Mammary epithelial cell (primary cell): ENCODE measurements around the gene PTPRO.

Source experiments
- EZH2 ChIP-seq: IDR thresholded peaks from 2 replicates; pipeline ENCODE4 v1.6.1; 2012; ENCODE audit warnings: low read length, inconsistent platforms, borderline replicate concordance
- TF ChIP-seq, protein P1 (sequence below), 2 donors: IDR thresholded peaks in 1 of 2; conservative IDR thresholded peaks in 1 of 2; 2 replicates each; pipeline ENCODE4 v1.5.1; 2011 to 2012; ENCODE audit warnings: inconsistent platforms in 2 of 2, low read length in 2 of 2, mild to moderate bottlenecking in 2 of 2, control low read depth in 1 of 2, low read depth in 1 of 2; ENCODE audit not compliant: insufficient read depth in 1 of 2; ENCODE audit errors: extremely low read depth in 1 of 2

DNA sequence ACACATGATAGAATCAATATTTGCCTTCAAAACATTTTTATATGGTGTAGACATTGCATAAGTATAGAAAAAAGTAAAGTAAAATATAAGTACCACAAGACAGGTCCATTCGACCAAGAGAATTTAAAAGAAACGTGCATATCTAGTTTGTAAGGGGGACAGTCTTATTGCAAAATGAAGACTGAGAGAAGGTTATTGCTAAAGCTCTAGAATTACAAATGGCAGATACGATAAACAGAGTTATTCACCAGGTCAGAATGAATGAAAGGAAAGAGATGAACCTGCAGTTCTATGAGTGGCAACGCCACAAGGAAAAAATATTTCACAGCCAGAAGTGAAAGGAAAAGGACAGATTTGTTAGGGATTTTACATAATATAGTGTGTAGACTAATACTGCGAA, 224.8 kb downstream of the PTPRO start:
- TF ChIP-seq, protein P1, sequence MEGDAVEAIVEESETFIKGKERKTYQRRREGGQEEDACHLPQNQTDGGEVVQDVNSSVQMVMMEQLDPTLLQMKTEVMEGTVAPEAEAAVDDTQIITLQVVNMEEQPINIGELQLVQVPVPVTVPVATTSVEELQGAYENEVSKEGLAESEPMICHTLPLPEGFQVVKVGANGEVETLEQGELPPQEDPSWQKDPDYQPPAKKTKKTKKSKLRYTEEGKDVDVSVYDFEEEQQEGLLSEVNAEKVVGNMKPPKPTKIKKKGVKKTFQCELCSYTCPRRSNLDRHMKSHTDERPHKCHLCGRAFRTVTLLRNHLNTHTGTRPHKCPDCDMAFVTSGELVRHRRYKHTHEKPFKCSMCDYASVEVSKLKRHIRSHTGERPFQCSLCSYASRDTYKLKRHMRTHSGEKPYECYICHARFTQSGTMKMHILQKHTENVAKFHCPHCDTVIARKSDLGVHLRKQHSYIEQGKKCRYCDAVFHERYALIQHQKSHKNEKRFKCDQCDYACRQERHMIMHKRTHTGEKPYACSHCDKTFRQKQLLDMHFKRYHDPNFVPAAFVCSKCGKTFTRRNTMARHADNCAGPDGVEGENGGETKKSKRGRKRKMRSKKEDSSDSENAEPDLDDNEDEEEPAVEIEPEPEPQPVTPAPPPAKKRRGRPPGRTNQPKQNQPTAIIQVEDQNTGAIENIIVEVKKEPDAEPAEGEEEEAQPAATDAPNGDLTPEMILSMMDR (conservative IDR thresholded peaks at IDR 0.05 in 1 of 2, IDR thresholded peaks at IDR 0.05 in 1 of 2; ENCODE audit: extremely low read depth in 1 of 2, insufficient read depth in 1 of 2, low read depth in 1 of 2, low read length in 2 of 2) = no peak
- TF ChIP-seq EZH2 = no peak
